Endothelial cell of umbilical vein (primary cell): ENCODE measurements around the gene GNA12. TPM values are rescaled to one million over a fixed set of nuclear protein-coding genes. Genes with fewer than 3 reads are reported as not detected.

ENCODE experiments used
- BruUV-seq: library from RNA; stranded (reverse); fragments of 400-500 nt; replicated peaks from 2 replicates; lab custom pipeline; 2021; lab: Mats Ljungman, UMichigan
- CTCF ChIA-PET: fragments of 300-600, 350-600 bp; sonication (Branson Sonifier 250); formaldehyde crosslinking; loops from one replicate; lab custom pipeline; 2021; ENCODE audit warnings: antibody characterized with exemption, inconsistent platforms; lab: Charles Lee
- POLR2A ChIA-PET: fragments of 300-600, 350-600 bp; sonication (Branson Sonifier 250); formaldehyde crosslinking; loops from one replicate; lab custom pipeline; 2021; ENCODE audit warnings: antibody characterized with exemption, inconsistent platforms; lab: Charles Lee
- DNase-seq: peaks from one replicate; pipeline ENCODE4 v3.0.0-alpha.2; 2011; ENCODE audit warnings: low read depth, low spot score
- FAIRE-seq: peaks from 2 replicates; lab custom pipeline; 2011; peaks lifted over from hg19 to GRCh38; lab: Jason Lieb, UNC
- H2AFZ ChIP-seq: 2 replicates; pipeline ENCODE4 v1.6.0; 2012; ENCODE audit warnings: low read depth, low read length, control low read depth, inconsistent platforms
- H3K27ac ChIP-seq: 2 replicates; pipeline ENCODE4 v1.5.1; 2011; ENCODE audit warnings: low read depth, mild to moderate bottlenecking, control low read depth, low read length, moderate library complexity; ENCODE audit not compliant: insufficient read depth
- H3K27me3 ChIP-seq, 2 experiments: 2 replicates each; pipeline versions ENCODE4 v1.6.0 to v1.6.1; 2011; ENCODE audit warnings: low read length in 2 of 2, mixed read lengths in 1 of 2; ENCODE audit not compliant: control insufficient read depth in 2 of 2, insufficient read depth in 2 of 2
- H3K36me3 ChIP-seq, 2 experiments: 2 replicates in 1 of 2; 3 replicates in 1 of 2; pipeline ENCODE4 v1.5.1; 2011; ENCODE audit warnings: low read length in 2 of 2, mild to moderate bottlenecking in 1 of 2, moderate library complexity in 1 of 2; ENCODE audit not compliant: control insufficient read depth in 2 of 2, insufficient read depth in 2 of 2; ENCODE audit errors: extremely low read depth in 1 of 2
- H3K4me1 ChIP-seq: 3 replicates; pipeline ENCODE4 v1.5.1; 2011; ENCODE audit warnings: mild to moderate bottlenecking, low read length; ENCODE audit not compliant: control insufficient read depth, insufficient read depth; ENCODE audit errors: extremely low read depth
- H3K4me2 ChIP-seq: 2 replicates; pipeline ENCODE4 v1.6.1; 2011; ENCODE audit warnings: low read length, control low read depth, mixed read lengths; ENCODE audit not compliant: insufficient read depth
- H3K4me3 ChIP-seq, 3 experiments: fragments of 200-600 bp in 1 of 3; sonication (generic), shearing (Covaris generic) in 1 of 3; replicated peaks in 1 of 3; 2 replicates each; pipeline ENCODE4 v1.5.1; 2011 to 2016; ENCODE audit warnings: control low read depth in 3 of 3, low read length in 3 of 3, mild to moderate bottlenecking in 2 of 3, inconsistent platforms in 1 of 3, low read depth in 1 of 3, moderate library complexity in 1 of 3; ENCODE audit not compliant: insufficient read depth in 1 of 3
- H3K79me2 ChIP-seq: 2 replicates; pipeline ENCODE4 v1.6.0; 2012; ENCODE audit warnings: low read length, inconsistent platforms; ENCODE audit not compliant: control insufficient read depth, insufficient read depth
- H3K9ac ChIP-seq: replicated peaks from 2 replicates; pipeline ENCODE3; 2011; ENCODE audit warnings: low read length, control low read depth; ENCODE audit not compliant: insufficient read depth; ENCODE audit errors: extremely low read depth
- H3K9me1 ChIP-seq: replicated peaks from 3 replicates; pipeline ENCODE4 v1.6.0; 2011; ENCODE audit warnings: mild to moderate bottlenecking, low read length; ENCODE audit not compliant: control insufficient read depth, insufficient read depth; ENCODE audit errors: extremely low read depth
- H3K9me3 ChIP-seq: replicated peaks from 2 replicates; pipeline ENCODE4 v1.5.1; 2012; ENCODE audit warnings: low read length, inconsistent platforms; ENCODE audit not compliant: control insufficient read depth, insufficient read depth
- H4K20me1 ChIP-seq: replicated peaks from 2 replicates; pipeline ENCODE3; 2011; ENCODE audit warnings: mild to moderate bottlenecking, low read length; ENCODE audit not compliant: control insufficient read depth, insufficient read depth; ENCODE audit errors: extremely low read depth
- CTCF ChIP-seq, 2 donors: IDR thresholded peaks; 1 replicate in 1 of 2; 2 replicates in 1 of 2; pipeline ENCODE4 v1.5.1; 2011; ENCODE audit warnings: low read length in 2 of 2, mild to moderate bottlenecking in 2 of 2, moderate library complexity in 2 of 2, control low read depth in 1 of 2, inconsistent platforms in 1 of 2, low read depth in 1 of 2; ENCODE audit not compliant: insufficient read depth in 1 of 2; ENCODE audit errors: extremely low read depth in 1 of 2
- EZH2 ChIP-seq: IDR thresholded peaks from 2 replicates; pipeline ENCODE4 v1.6.1; 2012; ENCODE audit warnings: borderline replicate concordance, low read depth, mild to moderate bottlenecking, moderate library complexity, low read length, inconsistent platforms; ENCODE audit not compliant: severe bottlenecking
- FOS ChIP-seq: IDR thresholded peaks from 2 replicates; pipeline ENCODE4 v1.6.1; 2011; ENCODE audit warnings: mild to moderate bottlenecking, low read length, moderate library complexity, borderline replicate concordance; ENCODE audit not compliant: insufficient read depth
- GATA2 ChIP-seq: IDR thresholded peaks from 2 replicates; pipeline ENCODE4 v1.7.0; 2011; ENCODE audit warnings: low read depth, mild to moderate bottlenecking, moderate library complexity, mixed read lengths, low read length; ENCODE audit not compliant: insufficient read length, insufficient read depth
- JUN ChIP-seq: IDR thresholded peaks from 2 replicates; pipeline ENCODE4 v1.6.1; 2011; ENCODE audit warnings: borderline replicate concordance, low read depth; ENCODE audit not compliant: insufficient read length, insufficient read depth
- MAX ChIP-seq: IDR thresholded peaks from 2 replicates; pipeline ENCODE4 v1.6.1; 2011; ENCODE audit not compliant: insufficient read depth, insufficient read length
- MYC ChIP-seq: IDR thresholded peaks from one replicate; pipeline ENCODE4 v1.6.1; 2011; ENCODE audit warnings: mild to moderate bottlenecking, low read depth, low read length
- dilution Hi-C: fragments of 300-500 bp; cut with MboI; formaldehyde crosslinking; loops from one replicate; pipeline ENCODE4 v1.15.0; 2019; ENCODE audit warnings: low sequenced_read_pairs; ENCODE audit not compliant: extremely low pct_ligation_motif_present
- intact Hi-C: fragments of 100-400 bp; cut with micrococcal nuclease; formaldehyde crosslinking; loops from one replicate; pipeline ENCODE4 v1.10.0; 2022
- polyA plus RNA-seq, 4 experiments: library from polyadenylated mRNA; depleted of rRNA in 3 of 4; stranded (reverse) in 3 of 4; unstranded in 1 of 4; fragments of >200 nt; gene quantifications; 2 replicates each; pipeline versions ENCODE4 v1.2.1 to v1.2.3, GENCODE V29; 2011 to 2012; ENCODE audit warnings: missing spikeins in 1 of 4
- total RNA-seq: library from RNA; stranded (reverse); gene quantifications from 2 replicates; pipeline ENCODE4 v1.2.3, GENCODE V29; 2021

Gene GNA12
- total and polyA plus RNA-seq, 2 donors (not counting 3 experiments of a cell fraction or from before 2014, with no cell fraction given) = 63.0 to 75.1 TPM

- no peak for DNase-seq
- H3K9me3 ChIP-seq = no peaks in the 10 kb centered on the region
- FAIRE-seq = no peak
- H3K27ac ChIP-seq = no peak overlapping the region
- no peak overlapping the region for H3K9ac ChIP-seq
- peaks cover 5% of the 10 kb centered on the region for H3K79me2 ChIP-seq
- no peaks in the 10 kb centered on the region for H4K20me1 ChIP-seq
- no peak overlapping the region for H3K4me2 ChIP-seq
- ChIA-PET POLR2A (no interaction called here), CTCF (interaction anchor here (1.2 to 2.2 kb wide), 5 partner anchors 35 to 79 kb away, joined by 3 to 10 read pairs (median 4); no protein-coding TSS in a partner anchor)
- TF ChIP-seq CTCF (IDR thresholded peaks at IDR 0.05; ENCODE audit: extremely low read depth in 1 of 2, insufficient read depth in 1 of 2, low read depth in 1 of 2, low read length in 2 of 2) (no peak), MAX (no peak), EZH2 (no peak), MYC (no peak), JUN (no peak), FOS (no peak), GATA2 (no peak)
- H3K36me3 ChIP-seq = no peaks in the 10 kb centered on the region
- BruUV-seq = no TSS peak
- H3K9me1 ChIP-seq = no peaks in the 10 kb centered on the region
- intact Hi-C loops = loop anchor here (1.0 to 5.0 kb wide), 2 partner anchors 25 to 103 kb away; no protein-coding TSS in a partner anchor
- dilution Hi-C loops = no loop called here
- H3K4me1 ChIP-seq = peaks cover 32% of the 10 kb centered on the region
- no peaks in the 10 kb centered on the region for H3K27me3 ChIP-seq
- H3K4me3 ChIP-seq = no peak overlapping the region
- no peak overlapping the region for H2AFZ ChIP-seq
Observed at GRCh38 chr7:2759736-2760097, 84.4 kb downstream of the GNA12 start.
